Gastroesophageal sphincter (tissue), 4 donors: ENCODE data around the gene LGR4. TPM values are rescaled to one million over a fixed set of nuclear protein-coding genes. Genes with fewer than 3 reads are reported as not detected.

Experiments used
- ATAC-seq: fragments of 150-250 bp; one replicate; pipeline ENCODE4 v1.9.1; 2016; ENCODE audit warnings: mild to moderate bottlenecking, moderate library complexity
- H3K27ac ChIP-seq, 4 donors: fragments of 200-600 bp; sonication (generic) in 3 of 4; 1 replicate in 3 of 4; 2 replicates in 1 of 4; pipeline ENCODE4 v1.5.1; 2016 to 2019
- H3K27me3 ChIP-seq: fragments of 200-600 bp; sonication (generic); one replicate; pipeline ENCODE4 v1.5.1; 2019
- H3K36me3 ChIP-seq, 2 donors: fragments of 200-600 bp; sonication (generic); one replicate each; pipeline ENCODE4 v1.5.1; 2019; ENCODE audit warnings: control low read depth in 1 of 2
- H3K4me1 ChIP-seq, 3 donors: fragments of 200-600 bp; sonication (generic); 1 replicate in 2 of 3; 2 replicates in 1 of 3; pipeline ENCODE4 v1.5.1; 2016 to 2019; ENCODE audit warnings: control low read depth in 2 of 3
- H3K4me3 ChIP-seq, 2 donors: fragments of 200-600 bp; sonication (generic); one replicate each; pipeline ENCODE4 v1.5.1; 2019; ENCODE audit warnings: mild to moderate bottlenecking in 1 of 2, moderate library complexity in 1 of 2
- H3K9me3 ChIP-seq, 3 donors: fragments of 200-600 bp; sonication (generic); one replicate each; pipeline ENCODE4 v1.5.1; 2017 to 2019; ENCODE audit warnings: control low read depth in 2 of 3
- EP300 ChIP-seq: sonication (generic); formaldehyde crosslinking; IDR thresholded peaks from one replicate; pipeline ENCODE4 v1.6.1; 2017; ENCODE audit warnings: antibody characterized with exemption, mild to moderate bottlenecking
- POLR2A ChIP-seq, 2 donors: fragments of 450-650 bp; IDR thresholded peaks; one replicate each; pipeline ENCODE4 v1.6.1; 2017; ENCODE audit warnings: antibody characterized with exemption in 2 of 2, mild to moderate bottlenecking in 2 of 2, moderate library complexity in 1 of 2
- POLR2AphosphoS5 ChIP-seq: sonication (generic); formaldehyde crosslinking; IDR thresholded peaks from one replicate; pipeline ENCODE4 v1.6.1; 2017; ENCODE audit warnings: antibody characterized with exemption
- WGBS, 2 donors: methylation state at CpG; one replicate each; pipeline ENCODE4 v1.1.5; 2018; ENCODE audit warnings: low coverage in 1 of 2; 5-methylcytosine and 5-hydroxymethylcytosine counted together
- total RNA-seq, 4 donors: library from RNA; depleted of rRNA; stranded (reverse); fragments of >200 nt; gene quantifications; one replicate each; pipeline ENCODE4 v1.1.0, GENCODE V29; 2016
- TF ChIP-seq, protein P1 (sequence below), 4 experiments: fragments of 200-600 bp in 2 of 4; fragments of 450-650 bp in 2 of 4; sonication (generic) in 1 of 4; IDR thresholded peaks; one replicate each; pipeline ENCODE4 v1.5.1; 2017 to 2019; ENCODE audit warnings: antibody characterized with exemption in 4 of 4, mild to moderate bottlenecking in 2 of 4, moderate library complexity in 2 of 4

LGR4 gene
- total RNA-seq, 4 donors from 2014 or later: 21.0 to 35.9 (median 31.8) TPM

GRCh38 chr11:27371489-27371888, 101.1 kb downstream of the LGR4 start:
- ATAC-seq: no peak
- H3K36me3 ChIP-seq: peaks cover 0 to 65% of the 10 kb centered on the region in 2 donors

DNA sequence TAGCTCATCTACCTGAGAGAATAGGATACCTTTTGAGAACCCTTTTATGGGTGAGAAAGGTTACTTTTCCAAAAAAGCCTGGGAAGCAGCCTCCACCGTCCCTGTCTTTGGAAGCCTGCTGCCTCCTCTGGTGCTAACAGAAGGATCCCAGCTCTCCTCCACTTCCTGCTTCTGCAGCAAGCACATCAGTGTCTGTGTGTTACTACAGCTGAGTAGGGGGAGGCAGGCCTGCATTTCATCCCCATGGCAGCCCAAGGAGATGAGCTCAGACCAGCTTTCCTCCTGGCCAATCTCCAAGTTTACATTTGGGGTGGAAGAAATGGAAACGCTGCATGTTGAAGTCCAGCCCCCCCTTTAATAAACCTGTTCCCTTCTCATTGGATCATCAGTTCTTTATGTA, 102.2 kb downstream of the LGR4 start:
- Histone ChIP-seq H3K4me3 (no peak overlapping the region), H3K27me3 (no peaks in the 10 kb centered on the region), H3K4me1 (no peaks in the 10 kb centered on the region), H3K36me3 (peaks cover 0 to 62% of the 10 kb centered on the region in 2 donors), H3K9me3 (no peaks in the 10 kb centered on the region), H3K27ac (no peak overlapping the region)
- TF ChIP-seq, protein P1, sequence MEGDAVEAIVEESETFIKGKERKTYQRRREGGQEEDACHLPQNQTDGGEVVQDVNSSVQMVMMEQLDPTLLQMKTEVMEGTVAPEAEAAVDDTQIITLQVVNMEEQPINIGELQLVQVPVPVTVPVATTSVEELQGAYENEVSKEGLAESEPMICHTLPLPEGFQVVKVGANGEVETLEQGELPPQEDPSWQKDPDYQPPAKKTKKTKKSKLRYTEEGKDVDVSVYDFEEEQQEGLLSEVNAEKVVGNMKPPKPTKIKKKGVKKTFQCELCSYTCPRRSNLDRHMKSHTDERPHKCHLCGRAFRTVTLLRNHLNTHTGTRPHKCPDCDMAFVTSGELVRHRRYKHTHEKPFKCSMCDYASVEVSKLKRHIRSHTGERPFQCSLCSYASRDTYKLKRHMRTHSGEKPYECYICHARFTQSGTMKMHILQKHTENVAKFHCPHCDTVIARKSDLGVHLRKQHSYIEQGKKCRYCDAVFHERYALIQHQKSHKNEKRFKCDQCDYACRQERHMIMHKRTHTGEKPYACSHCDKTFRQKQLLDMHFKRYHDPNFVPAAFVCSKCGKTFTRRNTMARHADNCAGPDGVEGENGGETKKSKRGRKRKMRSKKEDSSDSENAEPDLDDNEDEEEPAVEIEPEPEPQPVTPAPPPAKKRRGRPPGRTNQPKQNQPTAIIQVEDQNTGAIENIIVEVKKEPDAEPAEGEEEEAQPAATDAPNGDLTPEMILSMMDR (IDR thresholded peaks at IDR 0.05): no peak
- TF ChIP-seq POLR2A (IDR thresholded peaks at IDR 0.05) (no peak), POLR2AphosphoS5 (no peak), EP300 (no peak)
- no peak for ATAC-seq
- WGBS, 2 donors: 0 to 27% methylated on average over 2 of the region's 2 CpGs

More at GRCh38 chr11:27371489-27371888, 101.1 kb downstream of the LGR4 start:
- no peak overlapping the region for H3K27ac ChIP-seq
- no peaks in the 10 kb centered on the region for H3K27me3 ChIP-seq
- TF ChIP-seq, protein P1 (IDR thresholded peaks at IDR 0.05): no peak
- TF ChIP-seq EP300 (no peak), POLR2AphosphoS5 (no peak), POLR2A (IDR thresholded peaks at IDR 0.05) (no peak)
- H3K4me3 ChIP-seq: no peak overlapping the region
- no peaks in the 10 kb centered on the region for H3K4me1 ChIP-seq
- no peaks in the 10 kb centered on the region for H3K9me3 ChIP-seq

- 97% methylated on average over 6 of the region's 10 CpGs; no CpG with 5 or more reads in 1 of the 2 donors for WGBS, 2 donors
- H3K4me3 ChIP-seq: no peak overlapping the region
- H3K4me1 ChIP-seq: peaks cover 0 to 7% (median 0%) of the 10 kb centered on the region in 3 donors
- H3K27me3 ChIP-seq: no peaks in the 10 kb centered on the region
- TF ChIP-seq, protein P1 (IDR thresholded peaks at IDR 0.05): no peak
- no peak for TF ChIP-seq POLR2AphosphoS5
- TF ChIP-seq EP300: no peak
- TF ChIP-seq POLR2A (IDR thresholded peaks at IDR 0.05): no peak
- peaks cover 0 to 46% of the 10 kb centered on the region in 2 donors for H3K36me3 ChIP-seq
- ATAC-seq: no peak
- H3K9me3 ChIP-seq: no peaks in the 10 kb centered on the region
- no peak overlapping the region for H3K27ac ChIP-seq
Observed at GRCh38 chr11:27367881-27368280, 104.7 kb downstream of the LGR4 start.

- no peaks in the 10 kb centered on the region for H3K9me3 ChIP-seq
- peak overlapping the region in 3 of 4 donors; percentile 21 to 70 (median 22) for H3K27ac ChIP-seq
- H3K36me3 ChIP-seq: peaks cover 0 to 13% of the 10 kb centered on the region in 2 donors
Observed at GRCh38 chr11:27363576-27364117, 108.9 kb downstream of the LGR4 start.

More at GRCh38 chr11:27363576-27364117, 108.9 kb downstream of the LGR4 start:
- Histone ChIP-seq H3K4me1 (peaks cover 0 to 16% (median 7%) of the 10 kb centered on the region in 3 donors), H3K27me3 (no peaks in the 10 kb centered on the region), H3K4me3 (peak overlapping the region; percentile 47 to 72)
- WGBS, 2 donors: 34 to 41% methylated on average over 11 to 13 of the region's 13 CpGs
- no peak for ATAC-seq
- TF ChIP-seq POLR2A (IDR thresholded peaks at IDR 0.05) (no peak), EP300 (no peak), POLR2AphosphoS5 (no peak)
- TF ChIP-seq, protein P1 (IDR thresholded peaks at IDR 0.05): no peak
